Activated naive CD4-positive, alpha-beta T cell treated with anti-CD3 and anti-CD28 coated beads, Interleukin-2, amount 50 U/mL, for 16 hours (primary cell): ENCODE measurements around the gene JMJD8.
A peak's percentile ranks its signal among the peaks of the same experiment; 100 is the strongest.

Experiments used
- DNase-seq: peaks from one replicate; pipeline ENCODE4 v3.0.0-alpha.2; 2020

The JMJD8 gene

DNA sequence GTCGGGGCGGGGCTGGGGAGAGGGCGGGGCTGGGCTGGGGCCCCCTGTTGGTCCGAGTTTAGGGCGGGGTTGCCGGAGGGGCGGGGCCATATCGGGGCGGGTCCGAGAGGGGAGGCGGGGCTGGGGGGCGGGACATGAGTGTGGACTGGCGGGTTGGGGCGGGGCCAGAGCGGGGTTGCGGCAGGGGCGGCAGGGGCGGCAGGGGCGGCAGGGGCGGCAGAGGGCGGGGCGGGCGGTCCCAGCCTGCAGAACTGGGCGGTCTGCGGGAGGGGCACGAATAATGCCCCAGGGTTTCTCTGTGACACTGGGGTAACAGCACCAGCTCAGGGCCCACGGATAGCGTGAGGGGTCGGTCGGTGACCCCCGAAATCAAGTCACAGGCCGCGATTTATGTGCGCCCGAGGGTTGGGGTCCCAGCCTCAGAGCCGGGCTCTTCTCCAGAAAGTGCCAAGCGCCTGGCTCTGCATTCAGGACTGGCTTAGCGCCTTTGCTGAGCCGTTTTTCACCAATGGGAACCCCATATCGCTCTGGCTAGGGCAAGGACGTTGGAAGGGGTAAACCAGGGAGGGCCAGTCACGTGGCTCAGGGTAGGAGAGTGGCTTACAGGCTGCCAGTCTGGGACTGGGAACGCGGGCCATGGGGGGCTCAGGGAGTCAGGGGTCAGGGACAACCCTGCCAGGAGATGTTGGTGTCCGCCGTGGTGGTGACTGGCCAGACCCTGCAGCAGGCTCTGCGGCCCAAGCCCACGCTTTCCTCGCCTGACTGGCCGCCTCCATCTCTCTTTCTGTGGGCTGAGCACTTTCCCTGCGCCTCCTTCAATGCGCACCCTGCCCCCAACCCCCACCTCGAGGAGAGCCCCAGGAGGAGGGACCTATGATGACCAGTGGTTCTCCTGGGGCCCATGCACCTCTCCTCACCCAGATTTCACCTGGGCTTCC is 46.8 kb downstream of the JMJD8 start:
- DNase-seq: peak; percentile 83

DNA sequence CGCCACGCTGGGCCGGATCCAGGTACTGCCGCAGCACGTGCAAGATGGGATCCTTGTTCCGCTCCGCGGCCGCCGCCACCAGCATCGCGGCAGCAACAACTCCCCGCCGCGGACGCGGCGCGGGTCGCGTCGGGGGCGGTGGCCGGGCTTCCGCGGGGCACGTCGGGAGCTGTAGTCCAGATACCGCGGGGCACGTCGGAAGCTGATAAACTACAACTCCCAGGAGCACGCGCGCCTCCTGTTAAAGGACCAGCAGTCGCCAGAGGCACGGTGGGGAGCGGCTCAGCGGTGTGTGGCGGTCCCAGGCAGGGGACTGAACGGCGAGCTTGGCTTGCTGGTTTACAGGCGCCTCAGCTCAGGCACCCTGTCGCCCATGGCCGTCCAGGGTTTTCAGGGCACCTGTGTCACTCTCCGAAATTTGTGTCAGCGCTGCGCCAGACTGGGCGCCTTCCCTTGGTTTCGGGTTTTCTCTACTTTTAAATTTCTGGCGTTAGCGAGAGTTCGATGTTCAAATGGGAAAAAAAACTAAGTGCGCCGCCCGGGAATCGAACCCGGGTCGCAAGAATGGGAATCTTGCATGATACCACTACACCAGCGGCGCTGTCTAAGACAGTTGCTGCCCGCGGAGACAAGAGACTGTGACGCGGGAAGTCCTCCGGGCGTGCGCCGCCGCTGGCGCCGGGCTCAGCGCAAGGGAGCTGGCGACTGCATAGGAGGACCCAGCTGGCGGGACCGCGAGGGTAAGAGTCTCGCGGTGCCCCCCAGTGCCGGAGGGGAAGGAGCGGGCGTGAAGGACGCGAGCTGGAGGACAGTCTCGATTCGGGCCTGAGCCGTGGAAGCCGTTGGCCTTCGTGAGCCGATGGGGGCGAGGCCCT is 47.7 kb downstream of the JMJD8 start, which contains the start of gene METTL26:
TSS of gene METTL26 (minus strand) at position 100 of the 875 bp plus-strand sequence. CDS start at position 85, 15 bp downstream.
- DNase-seq: peak; percentile 93

DNA sequence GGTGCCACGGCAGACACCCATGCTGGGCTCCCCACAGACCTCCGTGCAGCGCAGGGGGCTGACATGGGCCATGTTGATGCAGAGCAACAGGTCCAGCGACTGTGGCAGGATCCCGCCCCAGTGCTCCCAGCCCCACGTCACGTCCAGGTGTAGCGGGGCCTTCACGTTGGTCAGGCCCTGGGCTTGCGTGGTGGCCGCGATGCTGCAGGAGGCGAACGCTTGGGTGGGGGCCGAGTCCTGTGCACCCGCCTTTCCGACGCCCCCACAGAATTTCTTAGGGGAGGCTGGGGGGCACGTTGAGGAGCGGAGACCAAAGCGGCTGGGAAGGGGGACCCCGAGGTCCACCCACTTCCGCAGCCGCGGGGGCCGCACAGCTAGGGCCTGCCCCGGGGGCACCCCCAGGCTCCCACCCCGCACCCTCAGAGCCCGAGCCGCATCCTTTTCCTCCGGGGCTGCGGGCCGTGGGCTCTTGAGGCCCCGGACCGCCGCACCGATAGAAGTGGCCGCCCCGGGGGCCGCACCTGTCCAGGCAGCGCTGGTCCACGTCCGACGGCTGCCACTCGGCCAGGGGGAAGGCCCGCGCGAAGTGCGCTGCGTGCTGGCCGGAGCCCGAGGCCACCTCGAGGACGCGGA is 48.4 kb downstream of the JMJD8 start:
- no peak for DNase-seq

DNA sequence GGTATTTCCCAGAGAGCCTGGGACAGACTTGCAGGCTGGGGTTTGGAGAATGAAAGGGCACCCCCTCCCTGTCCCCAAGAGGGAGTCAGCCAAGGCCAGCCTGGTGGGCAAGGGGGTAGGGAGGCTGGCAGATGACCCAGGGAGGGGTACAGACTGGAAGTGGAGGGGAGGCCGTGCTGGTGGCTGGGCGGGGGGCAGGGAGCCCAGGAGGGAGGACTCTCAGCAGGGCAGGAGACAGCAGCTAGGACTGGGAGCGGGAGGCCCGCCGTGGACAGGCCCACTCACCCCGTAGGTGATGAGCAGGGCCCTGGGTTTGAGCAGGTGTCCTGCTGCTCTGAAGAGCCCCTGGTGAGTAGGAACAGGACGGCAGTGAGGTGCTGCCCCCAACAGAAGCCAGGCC is 49.1 kb downstream of the JMJD8 start:
- no peak for DNase-seq

DNA sequence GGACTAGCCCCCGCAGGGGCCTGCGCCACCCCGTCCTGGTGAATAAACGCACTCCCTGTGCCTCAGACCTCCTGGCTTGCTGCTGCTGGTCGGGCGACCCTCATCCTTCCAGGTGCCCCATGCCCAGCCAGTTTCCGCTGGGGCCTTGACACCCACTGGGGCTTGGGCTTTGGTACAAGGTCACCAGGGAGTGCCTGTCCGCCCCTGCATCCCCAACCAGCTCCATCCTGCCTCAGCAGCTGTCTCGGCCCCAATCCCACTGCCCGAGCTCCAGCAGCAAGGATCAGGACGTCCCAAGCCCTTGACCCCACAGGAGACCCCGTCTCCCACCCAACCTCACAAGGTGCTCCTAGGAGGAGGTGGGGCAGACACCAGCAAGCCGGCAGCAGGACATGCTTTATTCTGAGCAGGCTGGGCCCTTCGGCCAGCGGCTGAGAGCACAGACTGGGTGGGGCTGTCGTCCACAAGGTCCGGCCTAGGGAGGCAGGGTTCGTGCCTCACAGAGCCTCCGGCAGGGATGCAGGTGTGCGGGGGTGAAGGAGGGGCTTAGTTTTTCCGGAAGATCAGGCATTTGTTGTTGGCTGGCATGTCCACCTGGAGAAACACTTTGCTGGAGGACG is 50.0 kb downstream of the JMJD8 start:
- no peak for DNase-seq

DNA sequence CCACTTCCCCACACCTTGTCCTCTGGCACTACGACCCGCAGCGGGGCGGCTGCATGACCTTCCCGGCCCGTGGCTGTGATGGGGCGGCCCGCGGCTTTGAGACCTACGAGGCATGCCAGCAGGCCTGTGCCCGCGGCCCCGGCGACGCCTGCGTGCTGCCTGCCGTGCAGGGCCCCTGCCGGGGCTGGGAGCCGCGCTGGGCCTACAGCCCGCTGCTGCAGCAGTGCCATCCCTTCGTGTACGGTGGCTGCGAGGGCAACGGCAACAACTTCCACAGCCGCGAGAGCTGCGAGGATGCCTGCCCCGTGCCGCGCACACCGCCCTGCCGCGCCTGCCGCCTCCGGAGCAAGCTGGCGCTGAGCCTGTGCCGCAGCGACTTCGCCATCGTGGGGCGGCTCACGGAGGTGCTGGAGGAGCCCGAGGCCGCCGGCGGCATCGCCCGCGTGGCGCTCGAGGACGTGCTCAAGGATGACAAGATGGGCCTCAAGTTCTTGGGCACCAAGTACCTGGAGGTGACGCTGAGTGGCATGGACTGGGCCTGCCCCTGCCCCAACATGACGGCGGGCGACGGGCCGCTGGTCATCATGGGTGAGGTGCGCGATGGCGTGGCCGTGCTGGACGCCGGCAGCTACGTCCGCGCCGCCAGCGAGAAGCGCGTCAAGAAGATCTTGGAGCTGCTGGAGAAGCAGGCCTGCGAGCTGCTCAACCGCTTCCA is 50.6 kb downstream of the JMJD8 start:
- DNase-seq: no peak

DNA sequence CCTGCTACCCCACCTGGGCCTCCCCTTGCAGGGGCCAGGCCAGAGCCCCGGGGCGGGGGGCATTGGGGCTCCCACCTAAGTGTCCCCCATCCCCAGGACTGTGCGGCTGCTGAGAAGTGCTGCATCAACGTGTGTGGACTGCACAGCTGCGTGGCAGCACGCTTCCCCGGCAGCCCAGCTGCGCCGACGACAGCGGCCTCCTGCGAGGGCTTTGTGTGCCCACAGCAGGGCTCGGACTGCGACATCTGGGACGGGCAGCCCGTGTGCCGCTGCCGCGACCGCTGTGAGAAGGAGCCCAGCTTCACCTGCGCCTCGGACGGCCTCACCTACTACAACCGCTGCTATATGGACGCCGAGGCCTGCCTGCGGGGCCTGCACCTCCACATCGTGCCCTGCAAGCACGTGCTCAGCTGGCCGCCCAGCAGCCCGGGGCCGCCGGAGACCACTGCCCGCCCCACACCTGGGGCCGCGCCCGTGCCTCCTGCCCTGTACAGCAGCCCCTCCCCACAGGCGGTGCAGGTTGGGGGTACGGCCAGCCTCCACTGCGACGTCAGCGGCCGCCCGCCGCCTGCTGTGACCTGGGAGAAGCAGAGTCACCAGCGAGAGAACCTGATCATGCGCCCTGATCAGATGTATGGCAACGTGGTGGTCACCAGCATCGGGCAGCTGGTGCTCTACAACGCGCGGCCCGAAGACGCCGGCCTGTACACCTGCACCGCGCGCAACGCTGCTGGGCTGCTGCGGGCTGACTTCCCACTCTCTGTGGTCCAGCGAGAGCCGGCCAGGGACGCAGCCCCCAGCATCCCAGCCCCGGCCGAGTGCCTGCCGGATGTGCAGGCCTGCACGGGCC is 51.4 kb downstream of the JMJD8 start:
- DNase-seq: no peak

DNA sequence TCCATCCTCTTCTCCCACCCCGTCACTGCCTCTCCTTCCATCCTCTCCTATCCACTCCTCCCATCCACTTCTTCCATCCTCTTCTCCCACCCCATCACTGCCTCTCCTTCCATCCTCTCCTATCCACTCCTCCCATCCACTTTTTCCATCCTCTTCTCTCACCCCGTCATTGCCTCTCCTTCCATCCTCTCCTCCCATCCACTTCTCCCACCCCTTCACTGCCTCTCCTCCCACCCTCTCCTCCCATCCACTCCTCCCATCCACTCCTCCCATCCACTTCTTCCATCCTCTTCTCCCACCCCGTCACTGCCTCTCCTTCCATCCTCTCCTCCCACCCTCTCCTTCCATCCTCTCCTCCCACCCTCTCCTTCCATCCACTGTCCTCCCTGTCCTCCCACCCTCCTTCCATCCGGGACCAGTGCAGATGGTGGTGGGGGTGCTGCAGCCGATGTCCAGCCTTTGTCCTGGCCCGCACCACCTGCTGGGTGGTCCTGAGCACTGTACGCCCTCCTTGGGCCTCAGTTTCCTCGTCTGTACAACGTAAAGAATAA is 52.3 kb downstream of the JMJD8 start:
- DNase-seq: no peak
